C4-2B (cell line): ENCODE results near the gene QRFP.

ENCODE experiments used
- ZFX ChIP-seq: fragments of 450-650 bp; IDR thresholded peaks from 2 replicates; pipeline ENCODE4 v1.6.1; 2017
- TF ChIP-seq, protein P1 (sequence below): fragments of 450-650 bp; conservative IDR thresholded peaks from 2 replicates; pipeline ENCODE4 v1.5.1; 2017; ENCODE audit warnings: mild to moderate bottlenecking

DNA sequence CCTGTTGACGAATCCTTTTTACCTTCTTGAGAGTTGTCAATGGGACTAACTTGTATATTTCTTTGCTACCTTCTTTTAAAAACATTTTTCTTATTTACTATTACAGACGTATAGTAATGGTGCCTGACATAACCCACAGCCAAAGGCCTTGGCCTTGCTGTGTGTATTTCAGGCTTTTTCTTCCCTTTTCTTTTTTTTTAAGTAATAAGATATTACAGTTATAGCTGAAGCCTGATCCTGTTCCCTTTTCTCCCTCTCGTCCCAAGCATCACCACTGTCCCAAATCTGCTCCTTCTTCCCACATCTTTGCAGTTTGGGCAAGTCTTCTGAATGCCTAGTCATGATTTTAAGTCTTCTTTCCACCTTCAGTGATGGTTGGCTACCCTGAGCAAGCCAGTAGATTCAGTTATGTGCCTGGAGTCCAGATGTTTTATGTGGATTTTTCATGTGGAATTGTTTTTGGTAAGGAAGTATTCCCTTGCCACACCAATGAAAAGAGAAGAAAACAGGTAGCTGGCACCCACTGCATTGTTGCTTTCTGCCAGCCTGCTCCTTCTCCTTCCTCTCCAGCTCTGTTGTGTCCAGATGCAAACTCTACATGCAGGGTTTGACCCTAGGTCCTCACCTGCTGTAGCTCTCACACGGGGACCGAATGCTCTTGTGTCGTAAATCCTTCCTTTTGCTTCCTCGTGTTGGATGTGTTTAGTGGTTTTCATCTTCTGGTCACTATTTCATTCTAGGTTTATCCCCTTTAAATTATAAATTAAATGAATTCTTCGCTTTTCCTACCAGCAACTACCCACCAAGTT lies 35.0 kb downstream of the QRFP start:
- TF ChIP-seq, protein P1, sequence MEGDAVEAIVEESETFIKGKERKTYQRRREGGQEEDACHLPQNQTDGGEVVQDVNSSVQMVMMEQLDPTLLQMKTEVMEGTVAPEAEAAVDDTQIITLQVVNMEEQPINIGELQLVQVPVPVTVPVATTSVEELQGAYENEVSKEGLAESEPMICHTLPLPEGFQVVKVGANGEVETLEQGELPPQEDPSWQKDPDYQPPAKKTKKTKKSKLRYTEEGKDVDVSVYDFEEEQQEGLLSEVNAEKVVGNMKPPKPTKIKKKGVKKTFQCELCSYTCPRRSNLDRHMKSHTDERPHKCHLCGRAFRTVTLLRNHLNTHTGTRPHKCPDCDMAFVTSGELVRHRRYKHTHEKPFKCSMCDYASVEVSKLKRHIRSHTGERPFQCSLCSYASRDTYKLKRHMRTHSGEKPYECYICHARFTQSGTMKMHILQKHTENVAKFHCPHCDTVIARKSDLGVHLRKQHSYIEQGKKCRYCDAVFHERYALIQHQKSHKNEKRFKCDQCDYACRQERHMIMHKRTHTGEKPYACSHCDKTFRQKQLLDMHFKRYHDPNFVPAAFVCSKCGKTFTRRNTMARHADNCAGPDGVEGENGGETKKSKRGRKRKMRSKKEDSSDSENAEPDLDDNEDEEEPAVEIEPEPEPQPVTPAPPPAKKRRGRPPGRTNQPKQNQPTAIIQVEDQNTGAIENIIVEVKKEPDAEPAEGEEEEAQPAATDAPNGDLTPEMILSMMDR, result no peak
- no peak for TF ChIP-seq ZFX
